Measurements from ENCODE around the gene SSH3.

SSH3 gene

GRCh38 chr11:67278135-67278938, 25.0 kb upstream of the SSH3 start:
- no peaks in the 10 kb centered on the region for H3K27me3 ChIP-seq (replicated peaks; ENCODE audit: control insufficient read depth, insufficient read depth, low read length)
- peaks cover 42% of the 10 kb centered on the region for H3K36me3 ChIP-seq (ENCODE audit: control insufficient read depth, insufficient read depth, low read length, severe bottlenecking)
- no peak for DNase-seq (ENCODE audit: low read depth)
- peaks cover 22% of the 10 kb centered on the region for H3K4me1 ChIP-seq (ENCODE audit: control insufficient read depth, insufficient read depth, low read length)
- no peaks in the 10 kb centered on the region for H3K9me3 ChIP-seq (ENCODE audit: control insufficient read depth, low read length)
- peak overlapping the region; percentile 89 for H3K9ac ChIP-seq (ENCODE audit: low read length)
- H3K4me3 ChIP-seq (ENCODE audit: low read length), result no peak overlapping the region

GRCh38 chr11:67278939-67279588, 24.3 kb upstream of the SSH3 start:
- DNase-seq (ENCODE audit: low read depth), result no peak
- peaks cover 21% of the 10 kb centered on the region for H3K4me1 ChIP-seq (ENCODE audit: control insufficient read depth, insufficient read depth, low read length)
- H3K4me3 ChIP-seq (ENCODE audit: low read length), result no peak overlapping the region
- H3K9ac ChIP-seq (ENCODE audit: low read length), result peak overlapping the region; percentile 20
- no peaks in the 10 kb centered on the region for H3K27me3 ChIP-seq (replicated peaks; ENCODE audit: control insufficient read depth, insufficient read depth, low read length)
- H3K9me3 ChIP-seq (ENCODE audit: control insufficient read depth, low read length), result no peaks in the 10 kb centered on the region
- peaks cover 49% of the 10 kb centered on the region for H3K36me3 ChIP-seq (ENCODE audit: control insufficient read depth, insufficient read depth, low read length, severe bottlenecking)

DNA sequence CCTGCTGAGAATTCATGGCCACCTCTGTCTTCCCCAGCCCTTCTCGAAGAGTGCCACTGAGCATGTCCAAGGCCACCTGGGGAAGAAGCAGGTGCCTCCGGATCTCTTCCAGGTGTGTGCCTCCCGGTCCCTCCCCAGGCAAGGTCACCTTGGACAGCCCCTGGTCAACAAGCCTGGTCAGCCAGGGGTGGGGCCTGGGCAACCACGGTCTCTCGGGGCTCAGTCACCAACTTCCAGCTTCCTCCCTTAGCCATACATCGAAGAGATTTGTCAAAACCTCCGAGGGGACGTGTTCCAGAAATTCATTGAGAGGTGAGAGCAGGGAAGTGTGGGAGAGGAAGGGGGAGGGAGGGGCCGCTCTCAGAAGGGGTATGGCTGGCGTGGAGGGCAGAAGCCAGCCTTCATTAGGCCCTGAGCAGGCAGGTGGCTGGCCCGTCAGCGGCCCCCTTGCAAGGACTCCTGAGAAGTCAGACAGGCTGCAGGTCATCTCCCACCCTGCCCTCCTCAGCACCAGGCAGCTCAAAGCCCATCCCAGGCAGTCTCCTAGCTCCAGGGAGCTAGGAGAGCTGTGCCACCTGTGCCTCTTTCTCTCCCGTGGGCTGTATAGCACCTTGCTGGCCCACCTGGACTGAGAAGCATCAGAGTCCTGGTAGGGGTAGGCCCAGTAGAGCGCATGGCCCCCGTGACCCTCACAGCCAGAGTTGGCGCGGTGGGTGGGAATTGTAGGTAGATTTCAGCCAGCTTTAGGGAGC, 23.6 kb upstream of the SSH3 start:
- no peak overlapping the region for H3K9ac ChIP-seq (ENCODE audit: low read length)
- H3K4me1 ChIP-seq (ENCODE audit: control insufficient read depth, insufficient read depth, low read length), result peaks cover 21% of the 10 kb centered on the region
- no peak for DNase-seq (ENCODE audit: low read depth)
- H3K36me3 ChIP-seq (ENCODE audit: control insufficient read depth, insufficient read depth, low read length, severe bottlenecking), result peaks cover 56% of the 10 kb centered on the region
- no peaks in the 10 kb centered on the region for H3K27me3 ChIP-seq (replicated peaks; ENCODE audit: control insufficient read depth, insufficient read depth, low read length)
- no peak overlapping the region for H3K4me3 ChIP-seq (ENCODE audit: low read length)
- H3K9me3 ChIP-seq (ENCODE audit: control insufficient read depth, low read length), result no peaks in the 10 kb centered on the region

DNA sequence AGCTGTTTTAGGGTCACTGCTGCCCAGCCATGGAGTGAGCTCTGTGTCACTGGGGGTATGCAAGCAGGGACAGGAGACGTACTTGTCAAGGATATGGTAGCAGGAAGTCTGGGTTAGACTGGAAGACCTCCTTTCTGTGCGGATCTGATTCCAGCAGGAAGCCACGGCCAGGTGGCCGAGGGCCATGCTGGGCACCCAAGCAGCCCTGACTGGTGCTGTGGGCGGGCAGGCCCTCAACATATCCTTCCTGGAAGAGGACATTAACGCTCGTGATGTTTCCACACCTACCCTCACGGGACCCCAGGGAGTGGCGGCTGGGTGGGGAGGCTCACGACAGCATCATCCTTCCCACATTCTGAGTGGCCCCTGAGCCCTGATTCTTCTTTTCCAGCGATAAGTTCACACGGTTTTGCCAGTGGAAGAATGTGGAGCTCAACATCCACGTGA, 23.0 kb upstream of the SSH3 start:
- Histone ChIP-seq H3K36me3 (ENCODE audit: control insufficient read depth, insufficient read depth, low read length, severe bottlenecking) (peaks cover 61% of the 10 kb centered on the region), H3K4me3 (ENCODE audit: low read length) (no peak overlapping the region)

GRCh38 chr11:67280788-67281551, 22.4 kb upstream of the SSH3 start:
- Histone ChIP-seq H3K4me1 (ENCODE audit: control insufficient read depth, insufficient read depth, low read length) (peaks cover 21% of the 10 kb centered on the region), H3K9me3 (ENCODE audit: control insufficient read depth, low read length) (no peaks in the 10 kb centered on the region), H3K27me3 (replicated peaks; ENCODE audit: control insufficient read depth, insufficient read depth, low read length) (no peaks in the 10 kb centered on the region), H3K4me3 (ENCODE audit: low read length) (no peak overlapping the region), H3K36me3 (ENCODE audit: control insufficient read depth, insufficient read depth, low read length, severe bottlenecking) (peaks cover 67% of the 10 kb centered on the region), H3K9ac (ENCODE audit: low read length) (no peak overlapping the region)
- no peak for DNase-seq (ENCODE audit: low read depth)

More for the DNA sequence above, 23.0 kb upstream of the SSH3 start:
- Histone ChIP-seq H3K9ac (ENCODE audit: low read length) (no peak overlapping the region), H3K27me3 (replicated peaks; ENCODE audit: control insufficient read depth, insufficient read depth, low read length) (no peaks in the 10 kb centered on the region), H3K9me3 (ENCODE audit: control insufficient read depth, low read length) (no peaks in the 10 kb centered on the region), H3K4me1 (ENCODE audit: control insufficient read depth, insufficient read depth, low read length) (peaks cover 21% of the 10 kb centered on the region)
- DNase-seq (ENCODE audit: low read depth), result no peak

- peaks cover 18% of the 10 kb centered on the region for H3K4me1 ChIP-seq (ENCODE audit: control insufficient read depth, insufficient read depth, low read length)
- peaks cover 67% of the 10 kb centered on the region for H3K36me3 ChIP-seq (ENCODE audit: control insufficient read depth, insufficient read depth, low read length, severe bottlenecking)
- DNase-seq (ENCODE audit: low read depth), result no peak
- no peaks in the 10 kb centered on the region for H3K9me3 ChIP-seq (ENCODE audit: control insufficient read depth, low read length)
- H3K4me3 ChIP-seq (ENCODE audit: low read length), result no peak overlapping the region
- H3K9ac ChIP-seq (ENCODE audit: low read length), result no peak overlapping the region
- no peaks in the 10 kb centered on the region for H3K27me3 ChIP-seq (replicated peaks; ENCODE audit: control insufficient read depth, insufficient read depth, low read length)
These were observed 21.7 kb upstream of the SSH3 start for GRCh38 chr11:67281552-67282150.

- Histone ChIP-seq H3K4me3 (ENCODE audit: low read length) (no peak overlapping the region), H3K4me1 (ENCODE audit: control insufficient read depth, insufficient read depth, low read length) (peaks cover 12% of the 10 kb centered on the region), H3K9ac (ENCODE audit: low read length) (no peak overlapping the region), H3K27me3 (replicated peaks; ENCODE audit: control insufficient read depth, insufficient read depth, low read length) (no peaks in the 10 kb centered on the region), H3K36me3 (ENCODE audit: control insufficient read depth, insufficient read depth, low read length, severe bottlenecking) (peaks cover 73% of the 10 kb centered on the region), H3K9me3 (ENCODE audit: control insufficient read depth, low read length) (no peaks in the 10 kb centered on the region)
- DNase-seq (ENCODE audit: low read depth), result no peak
These were observed 21.0 kb upstream of the SSH3 start for GRCh38 chr11:67282155-67282875.

- H3K36me3 ChIP-seq (ENCODE audit: control insufficient read depth, insufficient read depth, low read length, severe bottlenecking), result peaks cover 73% of the 10 kb centered on the region
- no peak for DNase-seq (ENCODE audit: low read depth)
- H3K4me1 ChIP-seq (ENCODE audit: control insufficient read depth, insufficient read depth, low read length), result peaks cover 9% of the 10 kb centered on the region
- no peaks in the 10 kb centered on the region for H3K27me3 ChIP-seq (replicated peaks; ENCODE audit: control insufficient read depth, insufficient read depth, low read length)
- no peaks in the 10 kb centered on the region for H3K9me3 ChIP-seq (ENCODE audit: control insufficient read depth, low read length)
- H3K9ac ChIP-seq (ENCODE audit: low read length), result no peak overlapping the region
- H3K4me3 ChIP-seq (ENCODE audit: low read length), result no peak overlapping the region
These were observed 20.4 kb upstream of the SSH3 start for GRCh38 chr11:67282876-67283371.

- no peak for DNase-seq (ENCODE audit: low read depth)
- H3K9ac ChIP-seq (ENCODE audit: low read length), result no peak overlapping the region
These were observed 19.8 kb upstream of the SSH3 start for GRCh38 chr11:67283481-67283963.

More at GRCh38 chr11:67283481-67283963, 19.8 kb upstream of the SSH3 start:
- H3K27me3 ChIP-seq (replicated peaks; ENCODE audit: control insufficient read depth, insufficient read depth, low read length), result no peaks in the 10 kb centered on the region
- H3K9me3 ChIP-seq (ENCODE audit: control insufficient read depth, low read length), result no peaks in the 10 kb centered on the region
- no peak overlapping the region for H3K4me3 ChIP-seq (ENCODE audit: low read length)
- peaks cover 73% of the 10 kb centered on the region for H3K36me3 ChIP-seq (ENCODE audit: control insufficient read depth, insufficient read depth, low read length, severe bottlenecking)
- H3K4me1 ChIP-seq (ENCODE audit: control insufficient read depth, insufficient read depth, low read length), result peaks cover 11% of the 10 kb centered on the region

Data from adipocyte (in vitro differentiated cells).